Non-pigmented ciliary epithelial cell (primary cell): ENCODE results near the gene PKP1.

Source experiments
- DNase-seq: peaks from one replicate; pipeline ENCODE4 v3.0.0-alpha.2; 2010; ENCODE audit warnings: low read depth

PKP1 gene

DNA sequence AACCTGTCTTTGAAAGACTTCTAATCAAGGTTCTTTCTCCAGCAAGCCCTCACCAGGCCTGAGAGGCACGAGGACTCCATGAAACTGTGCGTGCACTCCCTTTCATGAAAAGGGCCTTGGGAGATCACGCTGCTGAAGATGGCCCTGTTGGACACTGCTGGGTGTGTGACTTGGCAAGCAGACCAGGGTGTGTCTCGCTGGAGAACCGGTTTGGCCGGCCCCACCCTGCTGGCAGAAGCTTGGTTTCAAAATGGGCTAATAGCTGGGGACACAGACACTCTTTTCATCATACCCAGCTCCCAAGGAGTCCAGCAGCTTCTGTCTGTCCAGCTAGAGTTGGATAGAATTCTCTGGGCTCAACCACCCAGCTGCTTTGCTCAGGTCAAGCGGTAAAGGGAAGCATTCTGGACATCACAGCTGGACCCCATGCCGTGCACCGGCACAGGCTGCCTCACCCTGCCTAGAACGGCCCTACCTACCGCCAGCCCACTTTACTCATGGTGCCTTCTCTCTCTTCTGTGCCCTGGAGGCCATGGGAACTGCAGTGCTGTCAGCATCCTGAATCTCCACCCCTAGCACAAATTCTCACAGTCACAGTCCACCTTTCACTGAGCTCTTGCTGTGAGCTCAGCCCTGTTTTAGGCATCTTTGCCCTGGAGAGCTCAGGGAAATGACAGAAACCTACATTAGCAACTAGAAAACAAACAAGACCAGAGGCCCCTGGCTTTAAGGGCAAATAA lies 24.6 kb downstream of the PKP1 start:
- DNase-seq, result no peak

DNA sequence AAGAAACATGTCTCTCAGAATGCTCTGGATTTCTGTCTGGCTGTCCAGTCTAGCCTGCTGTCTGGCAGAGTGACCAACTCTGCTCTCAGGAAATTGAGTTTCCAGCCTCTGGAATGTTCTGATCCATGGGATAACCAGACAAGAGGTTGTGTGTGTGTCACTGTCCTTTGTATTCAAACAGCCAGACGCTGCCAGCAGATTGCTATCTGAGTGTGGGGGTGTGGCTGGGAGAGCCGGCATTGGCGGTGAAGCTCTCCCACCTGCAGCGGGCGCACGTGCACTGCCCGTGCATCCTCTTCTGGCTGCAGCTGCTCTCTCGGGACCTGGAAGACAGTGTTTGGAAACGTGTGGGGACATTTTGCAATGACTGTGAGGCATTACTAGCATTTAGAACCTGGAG lies 26.1 kb downstream of the PKP1 start:
- no peak for DNase-seq

DNA sequence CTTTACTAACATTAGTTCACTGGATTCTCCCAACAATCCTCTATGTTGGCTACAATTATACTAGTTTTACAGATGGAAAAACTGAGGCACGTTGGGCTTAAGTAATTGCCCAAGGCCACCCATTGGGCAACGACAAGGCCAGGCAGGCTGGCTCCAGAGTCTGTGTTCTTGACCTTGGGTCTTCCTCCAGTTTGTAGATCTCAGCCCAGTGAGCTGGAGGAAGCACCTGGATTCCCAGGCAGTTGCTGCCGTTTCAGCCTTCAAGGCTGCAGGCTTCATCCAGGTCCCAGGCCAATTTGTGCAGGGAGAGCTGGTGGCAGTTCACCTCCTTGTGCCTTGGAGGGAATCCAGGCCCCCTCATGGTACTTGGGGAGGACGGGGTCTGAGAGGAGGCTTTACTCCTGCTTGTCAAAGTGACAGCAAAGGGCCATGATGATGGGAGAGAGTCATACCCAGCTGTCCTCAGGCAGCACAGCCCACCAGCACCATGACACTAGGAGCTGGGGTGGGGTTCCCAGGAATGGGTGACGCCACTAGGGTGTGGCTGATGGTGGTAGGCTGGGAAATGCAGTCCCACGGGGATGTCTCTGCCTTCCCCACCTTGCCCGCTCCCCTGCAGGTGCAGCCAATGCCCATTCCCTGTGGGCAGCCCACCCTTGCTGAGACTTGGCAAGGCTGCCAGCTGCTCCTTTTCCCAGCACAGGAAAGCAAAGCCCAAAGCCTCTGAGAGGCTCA lies 27.1 kb downstream of the PKP1 start:
- DNase-seq, result no peak

GRCh38 chr1:201310986-201311355 lies 27.7 kb downstream of the PKP1 start:
- DNase-seq, result no peak

GRCh38 chr1:201311356-201312011 lies 28.2 kb downstream of the PKP1 start:
- no peak for DNase-seq

- no peak for DNase-seq
These were observed 29.0 kb downstream of the PKP1 start for GRCh38 chr1:201312298-201312697.

DNA sequence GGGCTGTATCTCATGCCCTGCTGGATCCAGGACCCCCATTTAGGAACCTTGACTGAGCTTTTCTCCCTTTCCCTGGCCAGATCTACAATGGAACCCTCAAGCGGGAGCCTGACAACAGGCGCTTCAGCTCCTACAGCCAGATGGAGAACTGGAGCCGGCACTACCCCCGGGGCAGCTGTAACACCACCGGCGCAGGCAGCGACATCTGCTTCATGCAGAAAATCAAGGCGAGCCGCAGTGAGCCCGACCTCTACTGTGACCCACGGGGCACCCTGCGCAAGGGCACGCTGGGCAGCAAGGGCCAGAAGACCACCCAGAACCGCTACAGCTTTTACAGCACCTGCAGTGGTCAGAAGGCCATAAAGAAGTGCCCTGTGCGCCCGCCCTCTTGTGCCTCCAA lies 29.8 kb downstream of the PKP1 start:
- DNase-seq, result no peak

DNA sequence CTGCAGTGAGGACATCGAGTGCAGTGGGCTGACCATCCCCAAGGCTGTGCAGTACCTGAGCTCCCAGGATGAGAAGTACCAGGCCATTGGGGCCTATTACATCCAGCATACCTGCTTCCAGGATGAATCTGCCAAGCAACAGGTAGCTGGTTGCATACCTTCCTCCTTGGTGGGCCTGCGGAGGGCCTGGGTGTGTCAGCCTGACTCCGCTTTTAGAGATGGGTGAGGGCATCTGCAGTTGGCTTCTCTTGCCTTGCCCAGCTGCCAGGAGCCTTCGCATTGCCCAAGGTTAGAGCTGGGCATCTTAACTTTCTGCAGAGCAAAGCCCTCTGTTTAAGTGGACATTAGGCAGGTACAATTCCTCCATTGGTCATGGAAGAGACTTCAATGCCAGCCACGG lies 33.2 kb downstream of the PKP1 start:
- no peak for DNase-seq

- DNase-seq, result no peak
These were observed 34.2 kb downstream of the PKP1 start for GRCh38 chr1:201317551-201317950.

- no peak for DNase-seq
These were observed 35.4 kb downstream of the PKP1 start for GRCh38 chr1:201318504-201319340.

DNA sequence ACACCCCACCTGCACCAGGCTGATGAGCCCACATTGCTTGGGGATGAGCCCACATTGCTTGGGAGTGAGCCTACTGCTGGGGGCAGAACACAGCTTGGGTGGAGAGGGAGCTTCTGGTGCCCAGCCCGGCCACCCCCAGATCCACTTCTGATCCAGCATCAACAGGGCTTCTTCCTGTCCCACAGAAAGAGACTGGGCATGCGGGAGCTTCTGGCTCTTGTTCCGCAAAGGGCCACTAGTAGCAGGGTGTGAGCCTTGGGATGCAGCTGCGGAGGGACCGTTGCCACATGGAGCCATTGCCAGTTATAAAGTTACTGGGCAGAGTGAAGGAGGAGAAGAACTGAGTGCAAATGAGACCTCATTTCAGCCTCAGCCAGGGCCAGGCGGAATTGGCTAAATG lies 36.3 kb downstream of the PKP1 start:
- no peak for DNase-seq

GRCh38 chr1:201320168-201320788 lies 37.0 kb downstream of the PKP1 start:
- DNase-seq, result no peak

- DNase-seq, result no peak
These were observed 38.6 kb downstream of the PKP1 start for GRCh38 chr1:201321826-201322390.

- no peak for DNase-seq
These were observed 39.6 kb downstream of the PKP1 start for GRCh38 chr1:201322653-201323510.

- DNase-seq, result no peak
These were observed 41.0 kb downstream of the PKP1 start for GRCh38 chr1:201324306-201324705.

- DNase-seq, result no peak
These were observed 41.7 kb downstream of the PKP1 start for GRCh38 chr1:201324821-201325677.

- no peak for DNase-seq
These were observed 42.4 kb downstream of the PKP1 start for GRCh38 chr1:201325678-201326060.

GRCh38 chr1:201326710-201327109 lies 43.4 kb downstream of the PKP1 start:
- no peak for DNase-seq

DNA sequence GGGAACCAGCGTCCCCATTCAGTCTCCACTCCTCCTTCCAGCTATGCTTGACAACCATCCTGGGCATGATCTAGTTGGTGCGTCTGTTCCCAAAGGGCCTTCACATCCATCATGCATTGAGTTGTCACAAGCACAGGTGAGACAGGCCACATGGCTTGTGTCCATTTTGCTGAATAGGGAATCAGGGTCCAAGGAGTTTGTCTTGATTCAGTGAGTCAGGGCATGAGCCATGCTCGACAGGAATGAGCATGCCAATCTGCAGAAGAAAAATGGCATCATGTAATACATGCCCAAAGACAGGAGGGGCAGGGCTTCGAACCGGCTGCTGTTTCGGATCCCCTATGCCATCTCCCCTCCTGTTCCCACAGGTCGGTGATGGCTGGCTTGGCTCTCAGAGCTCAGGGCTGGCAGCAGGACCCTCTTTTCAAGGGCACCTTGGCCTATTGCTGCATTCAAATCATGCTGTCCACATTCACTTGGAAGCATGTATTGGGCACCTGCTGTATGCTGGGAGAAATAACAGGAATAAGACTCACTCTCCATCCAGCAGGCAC lies 44.5 kb downstream of the PKP1 start:
- DNase-seq, result no peak
